ENCODE results near the gene MAP7D1.

GRCh38 chr1:36149973-36150295, 6.0 kb upstream of the MAP7D1 start:
- TF ChIP-seq CTCF (IDR thresholded peaks at IDR 0.05) (no peak), POLR2AphosphoS5 (IDR thresholded peaks at IDR 0.05) (no peak)
